ENCODE data around the gene SLC16A9. TPM values are rescaled to one million over a fixed set of nuclear protein-coding genes. Genes with fewer than 3 reads are reported as not detected.
"Not testable (repeated sequence)": the region's sequence is repeated elsewhere in the genome, so short reads cannot be mapped to it uniquely, and the experiment has no call there.

SLC16A9 gene
- polyA plus RNA-seq, 6 donors from 2014 or later = 0.12 to 0.86 (median 0.26) TPM; not detected in 2

DNA sequence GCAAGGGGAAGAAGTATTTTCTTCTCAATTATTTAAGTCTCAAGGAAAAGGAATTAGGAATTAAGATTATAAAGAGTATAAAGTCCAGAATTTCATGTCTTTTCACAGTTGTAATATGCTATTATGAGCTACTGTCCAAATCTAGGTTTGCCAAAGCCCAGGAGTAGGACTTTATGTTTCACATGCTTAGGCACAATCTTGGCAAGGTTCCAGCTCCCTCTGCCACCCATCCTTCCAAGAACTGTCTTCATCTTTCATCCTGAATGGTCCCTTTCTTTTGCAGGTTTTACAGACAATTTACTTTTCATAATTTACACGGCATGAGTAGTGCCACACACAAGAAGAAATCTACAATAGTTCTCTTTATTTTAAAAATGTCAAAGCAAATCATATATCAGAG lies 29.5 kb downstream of the SLC16A9 start:
- ATAC-seq (ENCODE audit: low read depth in 2 of 2) (no peak), DNase-seq (no peak)
- Mint-ChIP-seq H3K27ac (no peak overlapping the region), H3K4me1 (peaks cover 10 to 18% (median 18%) of the 10 kb centered on the region in 3 donors), H3K36me3 (no peaks in the 10 kb centered on the region), H3K27me3 (no peaks in the 10 kb centered on the region), H3K9me3 (no peaks in the 10 kb centered on the region), H3K4me3 (no peak overlapping the region)

GRCh38 chr10:59678884-59679301 lies 30.8 kb downstream of the SLC16A9 start:
- peak overlapping the region in 3 of 8 donors; percentile 2 to 10 (median 10) for H3K4me3 Mint-ChIP-seq
- H3K27ac Mint-ChIP-seq = peak overlapping the region in 1 of 6 donors; percentile 69
- no peaks in the 10 kb centered on the region for H3K36me3 Mint-ChIP-seq
- peak in 1 of 2 donors; percentile 54 for ATAC-seq (ENCODE audit: low read depth in 2 of 2)
- H3K4me1 Mint-ChIP-seq = peaks cover 10 to 18% (median 18%) of the 10 kb centered on the region in 3 donors
- H3K27me3 Mint-ChIP-seq = no peaks in the 10 kb centered on the region
- H3K9me3 Mint-ChIP-seq = no peaks in the 10 kb centered on the region
- no peak for DNase-seq

DNA sequence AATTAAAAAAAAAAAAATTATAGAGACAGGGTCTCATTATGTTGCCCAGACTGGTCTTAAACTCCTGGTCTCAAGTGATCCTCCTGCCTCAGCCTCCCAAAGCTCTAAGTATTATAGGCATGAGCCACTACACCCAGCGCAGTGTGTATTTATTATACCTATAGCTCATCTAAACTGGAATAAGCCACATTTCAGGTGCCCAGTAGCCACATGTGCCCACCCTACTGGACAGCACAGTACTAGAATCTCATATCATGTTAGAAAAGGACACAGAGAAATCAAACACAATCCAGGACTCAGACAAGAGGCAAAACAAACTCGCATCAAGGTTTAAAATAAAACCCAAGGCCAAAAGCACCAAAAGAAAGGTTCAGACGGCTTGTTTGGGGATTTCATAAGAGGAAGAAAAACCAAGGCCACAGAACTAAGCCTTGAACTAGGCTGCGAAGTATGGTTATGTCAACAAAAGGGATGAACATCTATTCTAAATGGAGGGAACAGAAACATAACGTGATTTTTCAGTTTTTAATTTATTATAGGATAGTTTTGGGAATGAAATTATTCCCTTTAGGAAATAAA lies 32.3 kb downstream of the SLC16A9 start:
- H3K9me3 Mint-ChIP-seq = no peaks in the 10 kb centered on the region
- no peak for DNase-seq
- H3K36me3 Mint-ChIP-seq = no peaks in the 10 kb centered on the region
- peaks cover 15 to 23% (median 23%) of the 10 kb centered on the region in 3 donors for H3K4me1 Mint-ChIP-seq
- peak; percentile 81 to 90 for ATAC-seq (ENCODE audit: low read depth in 2 of 2)
- no peaks in the 10 kb centered on the region for H3K27me3 Mint-ChIP-seq
- H3K4me3 Mint-ChIP-seq = peak overlapping the region in 2 of 8 donors; percentile 1 to 79
- peak overlapping the region in 3 of 6 donors; percentile 3 to 78 (median 42) for H3K27ac Mint-ChIP-seq

DNA sequence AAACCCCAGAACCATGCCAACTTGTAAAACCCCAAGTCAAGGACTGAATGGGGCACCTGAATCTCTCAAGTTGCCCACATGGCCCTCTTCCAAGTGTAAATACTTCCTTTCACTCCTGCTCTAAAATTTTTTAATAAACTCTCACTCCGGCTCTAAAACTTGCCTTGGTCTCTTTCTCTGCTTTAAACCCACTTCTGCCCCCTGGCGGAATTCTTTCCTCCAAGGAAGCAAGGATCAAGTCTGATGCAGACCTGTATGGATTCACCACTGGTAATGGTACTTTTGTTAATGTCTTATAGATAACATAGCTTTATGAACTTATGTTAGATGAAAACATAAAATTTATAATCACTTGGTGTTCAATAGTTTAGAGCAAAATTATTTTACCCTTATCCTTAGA lies 33.8 kb downstream of the SLC16A9 start:
- H3K36me3 Mint-ChIP-seq = no peaks in the 10 kb centered on the region
- ATAC-seq (ENCODE audit: low read depth in 2 of 2) = no peak
- no peak overlapping the region for H3K4me3 Mint-ChIP-seq
- H3K27me3 Mint-ChIP-seq = no peaks in the 10 kb centered on the region
- no peaks in the 10 kb centered on the region for H3K9me3 Mint-ChIP-seq
- no peak overlapping the region for H3K27ac Mint-ChIP-seq
- peaks cover 26 to 38% (median 37%) of the 10 kb centered on the region in 3 donors for H3K4me1 Mint-ChIP-seq
- DNase-seq = no peak

DNA sequence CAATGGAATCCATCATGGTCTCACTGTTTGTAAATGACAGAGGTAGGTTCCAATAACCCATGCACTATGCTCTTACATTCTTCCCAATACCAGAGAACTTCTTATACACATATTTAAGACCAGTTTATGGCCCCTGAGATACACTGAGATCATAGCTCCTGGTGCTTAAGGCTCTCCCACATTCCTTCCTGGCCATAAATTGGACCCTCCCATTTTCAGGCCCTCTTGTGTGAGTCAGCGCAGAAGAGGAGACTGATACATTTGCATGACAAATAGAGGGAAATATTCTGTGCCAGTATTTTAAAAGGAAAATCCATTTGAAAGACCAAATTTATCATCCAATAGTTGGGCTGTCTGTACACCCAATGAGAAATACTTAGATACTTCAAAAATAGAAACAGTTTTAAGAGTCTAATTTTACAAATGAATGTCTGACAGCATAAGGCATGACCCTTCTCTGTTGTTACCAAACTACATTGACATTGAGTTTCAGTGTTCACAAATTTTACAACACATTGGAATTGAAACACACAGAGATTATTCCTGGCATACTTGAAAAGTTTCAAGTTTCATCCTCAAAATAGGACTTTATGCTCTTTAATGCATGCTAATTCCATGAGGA lies 35.3 kb downstream of the SLC16A9 start:
- ATAC-seq (ENCODE audit: low read depth in 2 of 2) = no peak
- Mint-ChIP-seq H3K4me3 (no peak overlapping the region), H3K36me3 (no peaks in the 10 kb centered on the region)

GRCh38 chr10:59672150-59672875 lies 37.3 kb downstream of the SLC16A9 start:
- Mint-ChIP-seq H3K36me3 (no peaks in the 10 kb centered on the region), H3K4me1 (peaks cover 22 to 34% (median 30%) of the 10 kb centered on the region in 3 donors), H3K27ac (peak overlapping the region; percentile 44 to 87 (median 61)), H3K4me3 (peak overlapping the region in 5 of 8 donors; percentile 21 to 61 (median 37)), H3K27me3 (no peaks in the 10 kb centered on the region), H3K9me3 (peaks cover 0 to 2% (median 0%) of the 10 kb centered on the region in 7 donors)
- ATAC-seq (ENCODE audit: low read depth in 2 of 2) (peak; percentile 70 to 83), DNase-seq (no peak)

More for the DNA sequence above, 35.3 kb downstream of the SLC16A9 start:
- Mint-ChIP-seq H3K27ac (peak overlapping the region in 3 of 6 donors; percentile 7 to 72 (median 11)), H3K27me3 (no peaks in the 10 kb centered on the region), H3K4me1 (peaks cover 30 to 48% (median 41%) of the 10 kb centered on the region in 3 donors), H3K9me3 (no peaks in the 10 kb centered on the region)
- DNase-seq = no peak

- Mint-ChIP-seq H3K9me3 (peaks cover 0 to 7% (median 0%) of the 10 kb centered on the region in 7 donors), H3K27me3 (no peaks in the 10 kb centered on the region), H3K4me3 (no peak overlapping the region), H3K4me1 (peaks cover 20 to 30% (median 26%) of the 10 kb centered on the region in 3 donors), H3K27ac (no peak overlapping the region), H3K36me3 (no peaks in the 10 kb centered on the region)
- DNase-seq = no peak
- no peak for ATAC-seq (ENCODE audit: low read depth in 2 of 2)
Observed at GRCh38 chr10:59670269-59670668, 39.4 kb downstream of the SLC16A9 start.

DNA sequence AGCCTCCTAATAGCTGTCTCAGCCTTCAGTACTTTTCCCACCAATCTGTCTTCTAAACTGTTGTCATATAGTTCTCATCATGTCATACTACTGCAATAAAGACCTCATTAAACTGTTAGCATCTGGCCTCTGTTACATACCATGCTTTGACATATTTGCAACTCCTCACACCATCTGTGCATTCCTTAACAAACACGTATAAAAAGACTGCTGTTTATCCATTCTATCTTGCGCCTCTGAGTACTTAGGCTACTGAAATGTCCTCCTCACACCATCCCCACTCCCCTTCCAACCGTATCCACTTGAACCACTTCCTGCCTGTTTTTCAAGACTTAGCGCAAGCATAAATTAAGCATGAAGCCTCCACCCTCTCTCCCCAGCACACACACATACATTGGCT lies 41.6 kb downstream of the SLC16A9 start:
- H3K27ac Mint-ChIP-seq = no peak overlapping the region
- no peak for ATAC-seq (ENCODE audit: low read depth in 2 of 2)
- H3K4me1 Mint-ChIP-seq = peaks cover 20 to 30% (median 26%) of the 10 kb centered on the region in 3 donors
- H3K27me3 Mint-ChIP-seq = no peaks in the 10 kb centered on the region
- H3K36me3 Mint-ChIP-seq = no peaks in the 10 kb centered on the region
- H3K4me3 Mint-ChIP-seq = peak overlapping the region in 1 of 8 donors; percentile 21
- H3K9me3 Mint-ChIP-seq = peaks cover 0 to 8% (median 0%) of the 10 kb centered on the region in 7 donors
- DNase-seq = no peak

DNA sequence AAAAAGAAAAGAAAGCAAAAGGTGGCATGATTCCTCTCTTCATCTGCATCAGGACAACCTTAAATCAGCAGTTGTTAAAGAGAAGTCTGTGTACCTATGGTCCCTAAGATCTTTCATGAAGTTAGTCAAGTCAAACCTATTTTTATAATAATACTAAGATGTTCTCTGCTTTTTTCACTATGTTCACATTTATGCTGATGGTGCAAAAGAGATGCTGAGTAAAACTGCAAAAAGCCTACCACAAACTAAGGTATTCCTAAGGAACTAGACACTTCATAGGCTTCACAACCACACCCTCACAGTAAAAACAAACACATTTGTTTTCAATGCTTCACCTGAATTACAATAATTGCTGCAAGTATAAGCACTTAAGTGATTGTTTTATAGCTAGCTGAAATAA lies 43.3 kb downstream of the SLC16A9 start:
- Mint-ChIP-seq H3K4me1 (peaks cover 6 to 14% (median 11%) of the 10 kb centered on the region in 3 donors), H3K27ac (no peak overlapping the region), H3K36me3 (no peaks in the 10 kb centered on the region), H3K9me3 (peaks cover 0 to 9% (median 3%) of the 10 kb centered on the region in 7 donors), H3K27me3 (no peaks in the 10 kb centered on the region), H3K4me3 (no peak overlapping the region)
- ATAC-seq (ENCODE audit: low read depth in 2 of 2) (no peak), DNase-seq (no peak)

DNA sequence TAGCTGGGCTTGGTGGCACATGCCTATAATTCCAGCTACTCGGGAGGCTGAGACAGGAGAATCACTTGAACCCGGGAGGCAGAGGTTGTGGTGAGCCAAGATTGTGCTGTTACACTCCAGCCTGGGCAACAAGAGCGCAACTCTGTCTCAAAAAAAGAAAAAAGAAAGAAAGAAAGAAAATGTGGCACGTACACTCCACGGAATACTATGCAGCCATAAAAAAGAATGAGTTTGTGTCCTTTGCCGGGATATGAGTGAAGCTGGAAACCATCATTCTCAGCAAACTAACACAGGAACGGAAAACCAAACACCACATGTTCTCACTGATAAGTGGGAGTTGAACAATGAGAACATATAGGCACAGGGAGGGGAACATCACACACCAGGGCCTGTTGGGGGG lies 46.4 kb downstream of the SLC16A9 start:
- not testable (repeated sequence) for H3K27ac Mint-ChIP-seq; H3K4me1 Mint-ChIP-seq; ATAC-seq (ENCODE audit: low read depth in 2 of 2)

DNA sequence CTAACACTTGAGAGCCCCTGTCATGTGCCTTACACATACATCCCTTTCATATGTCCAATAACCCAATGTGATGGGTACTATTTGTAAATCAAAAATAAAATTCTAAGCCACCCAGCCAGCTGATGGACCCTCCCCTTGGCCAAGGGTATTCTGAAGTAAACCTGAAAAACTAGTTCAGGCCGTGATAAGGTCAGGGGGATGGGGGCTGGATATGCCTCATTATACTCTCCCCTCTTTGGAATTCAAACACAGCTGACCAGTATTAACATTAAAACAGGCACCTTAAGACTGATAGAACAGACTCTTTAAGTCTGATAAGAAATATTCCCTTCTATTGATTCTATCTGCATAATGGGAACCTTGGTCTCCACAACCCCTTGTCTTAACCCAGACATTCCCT lies 51.9 kb downstream of the SLC16A9 start:
- Mint-ChIP-seq H3K27ac (no peak overlapping the region), H3K36me3 (peaks cover 0 to 12% of the 10 kb centered on the region in 2 donors), H3K4me3 (no peak overlapping the region), H3K9me3 (peaks cover 0 to 12% (median 9%) of the 10 kb centered on the region in 7 donors), H3K27me3 (no peaks in the 10 kb centered on the region), H3K4me1 (peaks cover 7 to 11% (median 11%) of the 10 kb centered on the region in 3 donors)
- no peak for DNase-seq
- ATAC-seq (ENCODE audit: low read depth in 2 of 2) = no peak

More for the DNA sequence above, 46.4 kb downstream of the SLC16A9 start:
- Mint-ChIP-seq H3K36me3 (peaks cover 0 to 12% of the 10 kb centered on the region in 2 donors), H3K4me3 (peak overlapping the region in 1 of 8 donors; percentile 83), H3K9me3 (peaks cover 4 to 15% (median 10%) of the 10 kb centered on the region in 7 donors)
- DNase-seq, H3K27me3 Mint-ChIP-seq: not testable (repeated sequence)

DNA sequence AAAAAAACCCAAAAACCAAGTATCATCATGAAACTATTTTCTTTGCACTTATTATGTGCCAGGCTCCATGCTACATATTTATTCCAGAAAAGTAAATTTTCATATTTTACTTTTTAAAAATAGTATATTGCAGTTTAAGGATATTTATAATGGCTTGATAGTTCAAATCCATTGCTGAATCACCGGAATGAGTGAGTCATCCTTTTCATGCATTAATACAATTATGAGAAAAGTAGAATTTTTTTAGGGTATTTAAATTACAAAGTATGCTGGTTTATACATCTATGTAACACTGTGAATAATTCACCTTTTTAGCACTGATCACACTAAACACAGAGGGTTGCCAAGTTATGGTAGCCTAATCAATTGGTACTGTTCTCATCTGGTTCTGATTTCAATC lies 54.3 kb downstream of the SLC16A9 start:
- Mint-ChIP-seq H3K27me3 (no peaks in the 10 kb centered on the region), H3K27ac (no peak overlapping the region), H3K4me1 (peaks cover 13 to 18% (median 18%) of the 10 kb centered on the region in 3 donors), H3K9me3 (peaks cover 0 to 11% (median 9%) of the 10 kb centered on the region in 7 donors), H3K36me3 (peaks cover 0 to 12% of the 10 kb centered on the region in 2 donors), H3K4me3 (no peak overlapping the region)
- ATAC-seq (ENCODE audit: low read depth in 2 of 2) (no peak), DNase-seq (no peak)

DNA sequence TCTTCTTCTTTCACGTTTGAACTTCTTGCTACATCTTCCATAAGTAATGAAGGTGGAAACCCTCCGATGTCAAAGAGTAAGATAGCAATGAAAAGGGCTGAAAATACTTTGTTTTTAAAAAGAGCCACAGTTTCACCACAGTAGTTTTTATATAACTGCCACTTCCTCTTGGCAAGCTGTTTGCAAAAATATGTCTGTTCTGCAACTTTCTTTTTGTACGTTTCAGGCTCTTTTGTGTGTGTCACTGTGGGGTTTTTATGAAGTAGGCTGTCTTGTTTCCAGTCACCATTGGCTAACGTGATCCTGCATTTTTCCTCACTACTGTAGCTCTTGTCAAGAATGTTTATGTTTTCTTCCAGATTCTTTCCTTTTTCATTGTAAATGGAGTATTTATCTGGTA lies 55.6 kb downstream of the SLC16A9 start:
- Mint-ChIP-seq H3K9me3 (no peaks in the 10 kb centered on the region), H3K4me1 (peaks cover 13 to 18% (median 18%) of the 10 kb centered on the region in 3 donors), H3K27ac (peak overlapping the region in 4 of 6 donors; percentile 23 to 50 (median 34)), H3K36me3 (no peaks in the 10 kb centered on the region), H3K27me3 (no peaks in the 10 kb centered on the region), H3K4me3 (peak overlapping the region in 5 of 8 donors; percentile 35 to 61 (median 54))
- no peak for DNase-seq
- peak in 1 of 2 donors; percentile 20 for ATAC-seq (ENCODE audit: low read depth in 2 of 2)

Data from naive B cell (primary cell).